ENCODE data around the gene ATP5ME. TPM values are rescaled to one million over a fixed set of nuclear protein-coding genes. Genes with fewer than 3 reads are reported as not detected.

ATP5ME gene
- total RNA-seq, 1 donor from 2014 or later: 278 TPM

GRCh38 chr4:651884-652642 lies 22.0 kb downstream of the ATP5ME start:
- no peaks in the 10 kb centered on the region for H3K27me3 Mint-ChIP-seq (ENCODE audit: low read depth)
- DNase-seq (ENCODE audit: low read depth, low spot score): no peak
- no peak overlapping the region for H3K27ac Mint-ChIP-seq (ENCODE audit: unreplicated experiment)
- H3K36me3 Mint-ChIP-seq (ENCODE audit: low read depth): no peaks in the 10 kb centered on the region
- peaks cover 3% of the 10 kb centered on the region for H3K9me3 Mint-ChIP-seq
- no peak overlapping the region for H3K4me3 Mint-ChIP-seq
- no peak for TF ChIP-seq CTCF (conservative IDR thresholded peaks at IDR 0.05)
- peaks cover 3% of the 10 kb centered on the region for H3K4me1 Mint-ChIP-seq

DNA sequence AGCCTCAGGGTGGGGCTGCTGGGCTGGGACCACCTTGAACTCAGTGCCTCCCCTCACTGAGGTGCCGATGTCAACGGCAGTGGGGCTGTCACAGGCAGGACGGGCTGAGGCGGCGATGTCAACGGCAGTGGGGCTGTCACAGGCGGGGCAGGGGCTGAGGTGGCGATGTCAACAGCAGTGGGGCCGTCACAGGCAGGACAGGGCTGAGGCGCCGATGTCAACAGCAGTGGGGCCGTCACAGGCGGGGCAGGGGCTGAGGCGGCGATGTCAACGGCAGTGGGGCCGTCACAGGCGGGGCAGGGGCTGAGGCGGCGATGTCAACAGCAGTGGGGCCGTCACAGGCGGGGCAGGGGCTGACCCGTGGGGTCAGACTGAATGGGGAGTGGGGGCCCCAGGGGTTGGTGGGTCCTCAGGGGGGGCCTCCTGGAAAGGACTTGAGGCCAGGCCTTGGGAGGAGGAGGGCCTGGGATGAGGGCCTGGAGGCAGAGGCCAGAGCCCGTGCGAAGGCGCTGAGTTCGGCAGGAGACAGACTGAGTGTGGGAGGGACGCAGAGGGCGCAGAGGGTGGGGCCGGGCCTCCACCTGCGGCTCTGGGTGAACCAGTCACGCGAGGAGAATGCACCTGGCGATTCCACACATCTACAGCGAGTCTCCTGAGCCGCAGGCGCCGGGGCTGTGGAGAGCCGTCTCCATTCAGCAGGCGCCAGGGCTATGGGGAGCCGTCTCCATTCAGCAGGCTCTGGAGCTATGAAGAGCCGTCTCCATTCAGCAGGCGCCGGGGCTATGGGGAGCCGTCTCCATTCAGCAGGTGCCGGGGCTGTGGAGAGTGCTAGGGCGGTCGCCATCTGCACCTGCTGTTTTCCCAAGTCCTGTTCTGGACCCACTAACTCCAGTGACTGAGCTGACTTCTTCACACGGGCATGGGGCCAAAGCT lies 22.9 kb downstream of the ATP5ME start:
- no peaks in the 10 kb centered on the region for H3K36me3 Mint-ChIP-seq (ENCODE audit: low read depth)
- DNase-seq (ENCODE audit: low read depth, low spot score): no peak
- no peak overlapping the region for H3K4me3 Mint-ChIP-seq
- no peaks in the 10 kb centered on the region for H3K9me3 Mint-ChIP-seq
- no peak overlapping the region for H3K27ac Mint-ChIP-seq (ENCODE audit: unreplicated experiment)
- H3K27me3 Mint-ChIP-seq (ENCODE audit: low read depth): no peaks in the 10 kb centered on the region
- TF ChIP-seq CTCF (conservative IDR thresholded peaks at IDR 0.05): no peak
- H3K4me1 Mint-ChIP-seq: no peaks in the 10 kb centered on the region

DNA sequence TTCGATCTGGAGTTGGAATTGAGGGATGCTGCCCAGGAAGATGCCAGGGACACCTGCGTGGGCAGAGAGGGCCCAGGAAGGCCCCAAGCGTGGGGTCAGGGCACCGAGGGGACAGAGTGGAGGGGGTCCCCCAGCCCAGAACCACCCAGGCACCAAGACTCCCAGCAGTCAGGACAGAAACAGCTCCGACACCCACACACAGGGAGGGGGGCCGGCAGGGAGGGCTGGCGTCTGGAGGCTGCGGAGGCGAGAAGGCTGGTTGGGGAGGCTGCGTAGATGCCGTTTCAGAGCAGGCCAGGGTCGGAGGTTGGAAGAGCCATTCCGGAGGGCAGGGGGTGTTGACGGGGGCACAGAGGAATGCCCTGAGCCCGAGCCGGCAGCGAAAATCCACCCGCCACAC lies 23.6 kb downstream of the ATP5ME start:
- Mint-ChIP-seq H3K27ac (ENCODE audit: unreplicated experiment) (no peak overlapping the region), H3K4me1 (no peaks in the 10 kb centered on the region), H3K36me3 (ENCODE audit: low read depth) (no peaks in the 10 kb centered on the region), H3K27me3 (ENCODE audit: low read depth) (no peaks in the 10 kb centered on the region), H3K9me3 (no peaks in the 10 kb centered on the region), H3K4me3 (no peak overlapping the region)
- TF ChIP-seq CTCF (conservative IDR thresholded peaks at IDR 0.05): no peak
- DNase-seq (ENCODE audit: low read depth, low spot score): no peak

- no peak for TF ChIP-seq CTCF (conservative IDR thresholded peaks at IDR 0.05)
- no peak overlapping the region for H3K27ac Mint-ChIP-seq (ENCODE audit: unreplicated experiment)
- peaks cover 2% of the 10 kb centered on the region for H3K36me3 Mint-ChIP-seq (ENCODE audit: low read depth)
Measured at GRCh38 chr4:649751-650310, 24.2 kb downstream of the ATP5ME start.

DNA sequence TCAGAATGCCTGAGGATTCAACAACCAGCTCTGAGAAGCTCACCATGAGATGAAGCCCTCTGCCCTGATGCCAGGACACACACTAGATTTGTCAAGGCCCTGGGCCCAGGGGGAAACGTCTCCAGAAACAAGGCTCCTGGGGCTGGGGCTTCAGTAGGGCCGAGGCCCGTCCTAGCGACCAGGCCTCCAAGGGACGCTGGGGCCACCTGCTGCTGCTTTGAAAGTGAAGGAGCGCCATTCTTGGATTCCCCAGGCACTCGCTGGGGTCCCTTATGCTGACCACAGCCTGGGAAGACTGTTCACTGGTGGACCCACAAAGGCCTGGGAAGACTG lies 24.8 kb downstream of the ATP5ME start:
- Mint-ChIP-seq H3K4me1 (no peaks in the 10 kb centered on the region), H3K36me3 (ENCODE audit: low read depth) (peaks cover 3% of the 10 kb centered on the region), H3K4me3 (no peak overlapping the region), H3K27ac (ENCODE audit: unreplicated experiment) (no peak overlapping the region), H3K9me3 (no peaks in the 10 kb centered on the region), H3K27me3 (ENCODE audit: low read depth) (peaks cover 3% of the 10 kb centered on the region)
- no peak for DNase-seq (ENCODE audit: low read depth, low spot score)
- TF ChIP-seq CTCF (conservative IDR thresholded peaks at IDR 0.05): no peak

More at GRCh38 chr4:649751-650310, 24.2 kb downstream of the ATP5ME start:
- DNase-seq (ENCODE audit: low read depth, low spot score): no peak
- H3K4me1 Mint-ChIP-seq: no peaks in the 10 kb centered on the region
- H3K4me3 Mint-ChIP-seq: no peak overlapping the region
- peaks cover 2% of the 10 kb centered on the region for H3K27me3 Mint-ChIP-seq (ENCODE audit: low read depth)
- no peaks in the 10 kb centered on the region for H3K9me3 Mint-ChIP-seq
